NCI-H1048 (cell line): ENCODE data around the gene PLCXD1.
"Not testable (repeated sequence)": the region's sequence is repeated elsewhere in the genome, so short reads cannot be mapped to it uniquely, and the experiment has no call there.

Source experiments
- DNase-seq: peaks from one replicate; lab custom pipeline; 2025; lab: John Stamatoyannopoulos, UW

The PLCXD1 gene

GRCh38 chrX:264006-264405, 17.2 kb upstream of the PLCXD1 start:
- DNase-seq = not testable (repeated sequence)

- DNase-seq = no peak
Observed at GRCh38 chrX:264634-265455, 16.3 kb upstream of the PLCXD1 start.

GRCh38 chrX:265502-265901, 15.7 kb upstream of the PLCXD1 start:
- DNase-seq = no peak

- no peak for DNase-seq
Observed at GRCh38 chrX:267771-268261, 13.4 kb upstream of the PLCXD1 start.

DNA sequence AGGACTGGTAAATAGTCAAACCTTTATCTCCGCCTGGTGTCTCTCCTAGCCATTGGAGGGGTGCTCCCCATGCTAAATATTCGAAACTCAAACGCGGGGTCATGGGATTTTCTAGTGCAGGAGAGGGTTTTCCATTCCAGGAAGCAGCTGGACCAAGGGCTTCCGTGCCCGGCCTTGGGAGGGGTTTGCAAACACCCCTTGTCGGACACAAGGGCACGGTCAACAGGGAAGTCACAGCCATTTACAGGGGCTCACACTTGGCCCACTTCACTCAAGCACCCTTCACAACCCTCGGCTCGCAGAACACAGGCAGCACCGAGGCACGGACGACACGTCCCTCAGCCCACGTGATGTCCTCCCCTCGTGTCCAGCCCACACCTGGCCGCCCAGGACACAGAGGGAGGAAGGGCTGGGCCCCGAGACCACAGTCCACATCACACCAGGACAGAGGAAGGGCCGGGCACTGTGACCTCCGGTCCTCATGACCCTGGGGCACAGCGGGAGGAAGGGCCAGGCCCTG, 10.3 kb upstream of the PLCXD1 start:
- DNase-seq = no peak

GRCh38 chrX:274904-275475, 6.2 kb upstream of the PLCXD1 start:
- DNase-seq = no peak

DNA sequence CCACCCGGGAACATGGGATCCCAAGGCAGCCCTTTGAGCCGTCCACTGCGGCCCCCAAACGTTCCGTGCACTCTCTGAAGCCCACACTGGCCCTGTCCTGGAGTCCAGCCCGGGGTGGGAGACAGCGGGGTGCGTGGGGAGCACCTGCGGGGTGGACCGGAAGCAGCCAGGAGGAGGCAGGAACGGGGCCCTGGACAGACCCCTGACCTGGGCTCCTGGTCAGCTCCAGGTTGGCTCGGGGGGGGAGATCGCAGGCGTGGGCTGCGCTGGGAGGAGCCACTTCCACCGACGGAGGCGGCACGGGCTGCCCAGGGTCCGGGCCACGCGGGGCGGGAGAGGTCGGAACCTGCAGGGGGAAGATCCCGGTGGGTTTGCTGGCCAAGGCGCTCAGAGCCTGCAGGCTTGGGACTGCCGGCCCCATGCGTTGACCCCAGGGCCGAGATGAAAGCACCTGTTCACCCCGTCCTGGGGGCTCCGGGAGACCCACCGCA, 5.7 kb upstream of the PLCXD1 start:
- no peak for DNase-seq

GRCh38 chrX:275967-276580, 5.1 kb upstream of the PLCXD1 start:
- DNase-seq = no peak

DNA sequence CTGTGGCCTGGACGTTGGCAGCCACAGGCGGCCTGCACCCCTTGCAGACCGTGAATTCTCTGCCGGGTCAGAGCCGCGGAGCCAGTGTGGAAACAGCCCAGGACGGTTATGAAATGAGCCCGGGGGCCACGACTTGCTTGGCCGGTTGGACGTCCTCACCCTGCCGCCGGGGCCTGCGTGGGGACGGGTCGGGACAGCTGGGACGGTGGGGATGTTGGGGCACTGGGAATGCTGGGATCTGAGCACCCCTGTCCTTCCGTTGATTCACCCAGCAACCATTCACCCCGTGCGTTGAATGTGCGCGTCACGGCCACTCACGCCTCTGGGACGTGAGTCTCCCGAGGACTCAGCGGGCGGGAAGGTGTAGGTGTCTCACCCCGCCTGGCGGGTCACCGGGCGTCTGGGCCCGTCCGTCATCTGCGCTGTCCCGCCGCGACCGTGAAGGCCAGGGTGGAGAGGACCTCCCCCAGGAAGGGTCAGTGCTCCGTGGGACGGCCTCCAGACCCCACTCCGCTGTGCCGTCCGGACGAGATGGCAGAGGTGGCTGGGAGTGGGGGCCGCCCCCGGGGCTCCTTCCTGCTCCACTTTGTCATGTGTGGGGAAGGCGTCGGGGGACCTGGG, 4.5 kb upstream of the PLCXD1 start:
- no peak for DNase-seq

DNA sequence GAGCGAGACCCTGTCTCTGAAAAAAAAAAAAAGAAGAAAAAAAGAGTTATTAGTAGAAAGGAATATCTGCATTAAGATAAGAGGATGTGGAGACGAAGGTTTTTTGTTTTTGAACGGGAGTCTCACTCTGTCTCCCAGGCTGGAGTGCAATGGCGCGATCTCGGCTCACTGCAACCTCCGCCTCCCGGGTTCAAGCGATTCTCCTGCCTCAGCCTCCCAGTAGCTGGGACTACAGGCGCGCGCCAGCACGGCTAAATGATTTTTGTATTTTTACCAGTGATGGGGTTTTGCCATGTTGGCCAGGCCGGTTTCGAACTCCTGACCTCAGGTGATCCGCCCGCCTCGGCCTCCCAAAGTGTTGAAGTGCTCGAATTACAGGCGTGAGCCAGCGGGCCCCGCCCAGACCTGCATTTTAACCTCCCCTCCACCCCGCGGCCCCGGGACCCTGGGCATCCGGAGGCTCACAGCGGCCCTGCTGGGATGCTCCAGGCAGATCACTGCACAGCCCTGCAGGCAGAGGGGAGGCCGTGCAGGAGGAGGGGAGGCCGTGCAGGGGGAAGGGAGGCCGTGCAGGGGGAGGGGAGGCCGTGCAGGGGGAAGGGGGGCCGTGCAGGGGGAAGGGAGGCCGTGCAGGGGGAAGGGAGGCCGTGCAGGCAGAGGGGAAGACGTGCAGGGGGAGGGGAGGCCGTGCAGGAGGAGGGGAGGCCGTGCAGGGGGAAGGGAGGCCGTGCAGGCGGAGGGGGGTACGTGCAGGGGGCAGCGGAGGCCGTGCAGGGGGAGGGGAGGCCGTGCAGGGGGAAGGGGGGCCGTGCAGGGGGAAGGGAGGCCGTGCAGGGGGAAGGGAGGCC, 1.2 kb upstream of the PLCXD1 start:
- DNase-seq = not testable (repeated sequence)

DNA sequence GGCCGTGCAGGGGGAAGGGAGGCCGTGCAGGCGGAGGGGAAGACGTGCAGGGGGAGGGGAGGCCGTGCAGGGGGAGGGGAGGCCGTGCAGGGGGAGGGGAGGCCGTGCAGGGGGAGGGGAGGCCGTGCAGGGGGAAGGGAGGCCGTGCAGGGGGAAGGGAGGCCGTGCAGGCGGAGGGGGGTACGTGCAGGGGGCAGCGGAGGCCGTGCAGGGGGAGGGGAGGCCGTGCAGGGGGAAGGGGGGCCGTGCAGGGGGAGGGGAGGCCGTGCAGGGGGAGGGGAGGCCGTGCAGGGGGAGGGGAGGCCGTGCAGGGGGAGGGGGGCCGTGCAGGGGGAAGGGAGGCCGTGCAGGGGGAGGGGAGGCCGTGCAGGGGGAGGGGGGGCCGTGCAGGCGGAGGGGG, 459 bp upstream of the PLCXD1 start:
- DNase-seq = not testable (repeated sequence)

DNA sequence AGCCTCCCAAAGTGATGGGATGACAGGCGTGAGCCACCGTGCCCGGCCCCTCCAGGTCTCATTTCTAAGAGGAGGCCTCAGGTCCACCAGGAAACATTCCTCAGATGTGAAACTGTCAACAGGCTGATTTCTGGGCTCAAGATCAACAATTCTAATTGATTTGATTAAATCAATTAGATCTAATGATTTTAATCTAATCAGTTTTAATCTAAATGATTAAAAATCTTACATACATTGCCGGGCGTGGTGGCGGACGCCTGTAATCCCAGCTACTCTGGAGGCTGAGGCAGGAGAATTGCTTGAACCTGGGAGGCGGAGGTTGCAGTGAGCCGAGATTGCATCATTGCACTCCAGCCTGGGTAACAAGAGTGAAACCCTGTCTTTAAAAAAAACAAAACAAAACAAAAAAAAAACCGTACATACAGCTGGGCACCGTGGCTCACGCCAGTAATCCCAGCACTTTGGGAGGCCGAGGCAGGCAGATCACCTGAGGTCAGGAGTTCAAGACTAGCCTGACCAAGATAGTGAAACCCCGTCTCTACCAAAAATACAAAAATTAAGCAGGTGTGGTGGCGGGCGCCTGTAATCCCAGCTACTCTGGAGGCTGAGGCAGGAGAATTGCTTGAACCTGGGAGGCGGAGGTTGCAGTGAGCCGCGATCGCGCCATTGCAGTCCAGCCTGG, 960 bp downstream of the PLCXD1 start:
- DNase-seq = not testable (repeated sequence)

DNA sequence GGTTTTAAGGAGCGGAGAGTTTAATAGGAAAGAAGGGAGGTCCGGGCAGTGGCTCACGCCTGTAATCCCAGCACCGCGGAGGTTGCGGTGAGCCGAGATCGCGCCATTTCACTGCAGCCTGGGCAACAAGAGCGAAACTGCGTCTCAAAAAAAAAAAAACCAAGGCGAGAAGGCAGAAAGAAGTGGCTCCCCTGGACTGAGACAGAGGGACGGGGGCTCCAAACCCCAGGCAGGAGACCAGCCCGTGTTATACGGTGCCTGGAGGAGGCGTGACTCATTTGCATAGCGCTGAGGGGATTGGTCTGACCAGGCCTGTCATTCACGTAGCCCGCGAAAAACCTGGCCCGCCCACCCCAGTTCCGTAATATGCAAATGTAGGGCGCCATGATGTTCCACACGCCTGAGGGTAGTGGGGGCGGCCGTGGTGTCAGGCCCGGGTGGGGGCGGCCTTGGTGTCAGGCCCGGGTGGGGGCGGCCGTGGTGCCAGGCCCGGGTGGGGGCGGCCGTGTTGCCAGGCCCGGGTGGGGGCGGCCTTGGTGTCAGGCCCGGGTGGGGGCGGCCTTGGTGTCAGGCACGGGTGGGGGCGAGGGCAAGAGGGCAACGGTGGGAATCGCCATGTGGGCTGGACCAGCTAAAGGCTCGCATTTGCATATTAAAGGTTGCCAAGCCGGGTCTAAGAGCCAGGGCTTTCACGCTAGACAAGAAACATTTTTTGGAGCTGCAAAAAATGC, 2.1 kb downstream of the PLCXD1 start:
- no peak for DNase-seq

DNA sequence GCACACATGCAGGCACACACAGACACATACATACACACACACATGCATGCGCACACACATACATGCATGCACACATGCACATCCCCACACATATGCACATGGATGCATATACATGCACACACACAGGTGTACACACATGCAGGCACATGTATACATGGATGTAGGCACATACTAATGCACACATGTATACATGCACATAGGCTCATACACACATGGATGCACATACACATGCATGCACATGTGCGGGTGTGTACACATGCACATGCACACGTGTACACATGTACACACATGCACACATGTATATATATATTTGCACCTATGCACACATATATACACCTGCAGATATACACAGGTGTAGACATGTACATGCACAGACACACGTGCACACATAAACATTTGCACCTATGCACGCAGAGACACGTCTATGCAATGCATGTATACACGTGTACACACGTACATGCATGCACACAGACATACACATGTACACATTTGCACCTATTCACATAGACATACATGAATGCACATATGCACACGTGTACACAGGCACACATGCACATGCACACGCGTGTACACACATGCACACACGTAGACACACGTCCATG, 4.0 kb downstream of the PLCXD1 start:
- no peak for DNase-seq

GRCh38 chrX:287670-288069, 6.5 kb downstream of the PLCXD1 start:
- no peak for DNase-seq

GRCh38 chrX:288561-288991, 7.4 kb downstream of the PLCXD1 start:
- no peak for DNase-seq

GRCh38 chrX:290476-291166, 9.4 kb downstream of the PLCXD1 start:
- DNase-seq = no peak

GRCh38 chrX:291411-291901, 10.3 kb downstream of the PLCXD1 start:
- no peak for DNase-seq
